ENCODE data around the gene KAZN. TPM values are rescaled to one million over a fixed set of nuclear protein-coding genes. Genes with fewer than 3 reads are reported as not detected.

KAZN gene
- total RNA-seq, 6 experiments from 2014 or later = 13.1 to 22.3 (median 20.7) TPM

DNA sequence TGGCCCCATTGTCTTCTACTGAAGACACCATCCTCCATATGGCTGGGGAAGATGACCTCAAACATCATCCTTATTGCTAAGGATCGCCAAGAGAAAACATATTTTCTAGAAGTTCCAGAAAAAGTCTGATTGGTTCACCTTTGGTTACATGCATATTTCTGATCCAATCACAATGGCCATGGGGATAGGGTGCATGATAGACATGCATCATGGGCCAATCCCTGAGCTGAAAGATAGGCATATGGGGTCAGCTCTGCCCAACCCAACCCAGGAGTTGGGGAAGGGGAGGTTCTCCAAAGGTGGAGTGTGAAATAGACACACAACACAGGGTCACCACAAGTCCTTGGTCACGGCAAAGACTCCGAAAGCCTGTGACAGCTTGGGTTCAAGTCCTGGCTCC is 278.7 kb downstream of the KAZN start:
- H3K4me3 Mint-ChIP-seq = no peak overlapping the region
- no peak overlapping the region for H3K27ac Mint-ChIP-seq
- H3K36me3 Mint-ChIP-seq (ENCODE audit: low read depth) = no peaks in the 10 kb centered on the region
- no peaks in the 10 kb centered on the region for H3K9me3 Mint-ChIP-seq
- DNase-seq = no peak
- H3K4me1 Mint-ChIP-seq (ENCODE audit: low read depth) = no peaks in the 10 kb centered on the region
- TF ChIP-seq, protein P1, sequence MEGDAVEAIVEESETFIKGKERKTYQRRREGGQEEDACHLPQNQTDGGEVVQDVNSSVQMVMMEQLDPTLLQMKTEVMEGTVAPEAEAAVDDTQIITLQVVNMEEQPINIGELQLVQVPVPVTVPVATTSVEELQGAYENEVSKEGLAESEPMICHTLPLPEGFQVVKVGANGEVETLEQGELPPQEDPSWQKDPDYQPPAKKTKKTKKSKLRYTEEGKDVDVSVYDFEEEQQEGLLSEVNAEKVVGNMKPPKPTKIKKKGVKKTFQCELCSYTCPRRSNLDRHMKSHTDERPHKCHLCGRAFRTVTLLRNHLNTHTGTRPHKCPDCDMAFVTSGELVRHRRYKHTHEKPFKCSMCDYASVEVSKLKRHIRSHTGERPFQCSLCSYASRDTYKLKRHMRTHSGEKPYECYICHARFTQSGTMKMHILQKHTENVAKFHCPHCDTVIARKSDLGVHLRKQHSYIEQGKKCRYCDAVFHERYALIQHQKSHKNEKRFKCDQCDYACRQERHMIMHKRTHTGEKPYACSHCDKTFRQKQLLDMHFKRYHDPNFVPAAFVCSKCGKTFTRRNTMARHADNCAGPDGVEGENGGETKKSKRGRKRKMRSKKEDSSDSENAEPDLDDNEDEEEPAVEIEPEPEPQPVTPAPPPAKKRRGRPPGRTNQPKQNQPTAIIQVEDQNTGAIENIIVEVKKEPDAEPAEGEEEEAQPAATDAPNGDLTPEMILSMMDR (IDR thresholded peaks at IDR 0.05) = no peak
- H3K27me3 Mint-ChIP-seq (ENCODE audit: insufficient read depth) = peaks cover 3% of the 10 kb centered on the region

DNA sequence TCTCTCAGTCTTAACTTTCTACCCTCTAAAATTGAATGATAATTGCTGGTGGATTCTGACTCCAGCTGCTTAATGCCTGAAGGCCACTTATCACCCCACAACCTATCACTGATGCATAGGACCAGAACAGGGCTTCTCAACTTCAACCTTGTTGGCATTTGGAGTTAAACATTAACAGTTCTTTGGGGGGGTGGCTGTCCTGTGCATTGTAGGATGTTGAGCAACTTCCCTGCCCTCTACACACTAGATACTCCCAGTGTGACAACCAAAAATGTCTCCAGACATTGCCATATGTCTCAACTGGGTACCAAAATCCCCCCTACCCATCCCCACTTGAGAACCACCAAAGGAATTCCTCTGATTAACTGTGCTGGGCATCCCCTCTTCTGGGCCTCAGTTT is 279.6 kb downstream of the KAZN start:
- TF ChIP-seq, protein P1 (IDR thresholded peaks at IDR 0.05) = no peak
- H3K27ac Mint-ChIP-seq = no peak overlapping the region
- peaks cover 3% of the 10 kb centered on the region for H3K27me3 Mint-ChIP-seq (ENCODE audit: insufficient read depth)
- H3K9me3 Mint-ChIP-seq = no peaks in the 10 kb centered on the region
- H3K36me3 Mint-ChIP-seq (ENCODE audit: low read depth) = no peaks in the 10 kb centered on the region
- H3K4me1 Mint-ChIP-seq (ENCODE audit: low read depth) = no peaks in the 10 kb centered on the region
- no peak for DNase-seq
- H3K4me3 Mint-ChIP-seq = no peak overlapping the region

DNA sequence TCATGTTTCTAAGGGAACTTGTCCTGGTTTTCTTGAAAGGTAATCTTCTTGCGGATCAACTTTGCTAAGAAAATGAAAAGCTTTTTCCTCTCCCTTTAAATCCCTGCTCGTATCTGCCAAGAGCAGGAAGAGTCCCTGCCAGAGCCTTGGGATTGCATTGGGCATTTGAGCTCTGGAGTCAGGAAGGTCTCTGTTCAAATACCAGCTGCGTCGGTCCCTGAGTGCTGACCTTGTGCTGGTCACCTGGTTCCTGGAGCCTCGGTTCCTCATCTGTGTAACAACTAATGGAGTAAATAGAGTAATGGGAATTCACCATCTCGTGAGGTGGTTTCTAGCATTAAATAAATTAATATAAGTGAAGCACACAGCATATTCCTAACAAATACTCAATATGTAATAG is 280.5 kb downstream of the KAZN start:
- Mint-ChIP-seq H3K4me3 (no peak overlapping the region), H3K27me3 (ENCODE audit: insufficient read depth) (peaks cover 7% of the 10 kb centered on the region), H3K4me1 (ENCODE audit: low read depth) (no peaks in the 10 kb centered on the region), H3K9me3 (no peaks in the 10 kb centered on the region), H3K36me3 (ENCODE audit: low read depth) (no peaks in the 10 kb centered on the region), H3K27ac (no peak overlapping the region)
- TF ChIP-seq, protein P1 (IDR thresholded peaks at IDR 0.05) = no peak
- DNase-seq = no peak

DNA sequence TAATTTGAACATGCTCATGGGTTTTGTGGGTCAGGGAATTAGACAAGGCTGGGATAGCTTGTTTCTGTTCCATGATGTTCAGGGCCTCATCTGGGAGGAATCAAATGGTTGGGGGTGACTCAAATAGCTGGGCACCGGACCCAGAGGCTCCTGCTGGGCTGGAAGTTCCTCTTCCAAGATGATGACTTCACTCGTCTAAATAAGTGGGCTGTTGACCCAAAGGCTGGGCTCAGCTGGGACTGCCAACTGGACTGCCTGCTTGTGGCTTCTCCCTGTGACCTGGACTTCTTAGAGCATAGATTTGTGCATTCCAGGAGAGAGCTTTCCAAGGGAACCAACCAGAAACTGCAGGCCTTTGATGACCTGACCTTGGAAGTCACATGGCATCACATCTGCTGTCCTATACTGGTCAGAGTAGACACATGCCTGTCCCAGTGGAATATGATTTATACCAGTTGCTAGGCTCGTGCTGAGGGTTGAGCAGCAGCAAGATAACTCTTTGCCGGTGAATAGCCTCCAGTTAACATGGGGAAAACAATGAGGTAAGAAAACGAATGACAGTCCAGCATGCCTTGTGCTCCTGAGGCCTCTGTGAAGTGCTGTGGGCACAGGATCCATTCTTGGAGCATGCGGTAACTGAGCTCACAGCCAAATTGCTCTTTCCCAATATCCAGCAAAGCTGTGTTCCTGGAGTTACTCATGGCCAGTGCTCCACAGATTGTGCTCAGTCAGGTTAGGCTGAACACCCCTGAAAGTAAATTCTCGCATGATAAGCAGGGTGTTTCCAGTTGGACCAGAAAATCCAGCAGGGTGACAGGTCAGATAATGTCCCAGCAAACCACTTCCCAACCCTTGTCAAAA is 282.2 kb downstream of the KAZN start:
- Mint-ChIP-seq H3K27ac (no peak overlapping the region), H3K4me3 (no peak overlapping the region), H3K9me3 (no peaks in the 10 kb centered on the region), H3K27me3 (ENCODE audit: insufficient read depth) (peaks cover 8% of the 10 kb centered on the region), H3K4me1 (ENCODE audit: low read depth) (no peaks in the 10 kb centered on the region), H3K36me3 (ENCODE audit: low read depth) (no peaks in the 10 kb centered on the region)
- DNase-seq = no peak
- TF ChIP-seq, protein P1 (IDR thresholded peaks at IDR 0.05) = no peak

DNA sequence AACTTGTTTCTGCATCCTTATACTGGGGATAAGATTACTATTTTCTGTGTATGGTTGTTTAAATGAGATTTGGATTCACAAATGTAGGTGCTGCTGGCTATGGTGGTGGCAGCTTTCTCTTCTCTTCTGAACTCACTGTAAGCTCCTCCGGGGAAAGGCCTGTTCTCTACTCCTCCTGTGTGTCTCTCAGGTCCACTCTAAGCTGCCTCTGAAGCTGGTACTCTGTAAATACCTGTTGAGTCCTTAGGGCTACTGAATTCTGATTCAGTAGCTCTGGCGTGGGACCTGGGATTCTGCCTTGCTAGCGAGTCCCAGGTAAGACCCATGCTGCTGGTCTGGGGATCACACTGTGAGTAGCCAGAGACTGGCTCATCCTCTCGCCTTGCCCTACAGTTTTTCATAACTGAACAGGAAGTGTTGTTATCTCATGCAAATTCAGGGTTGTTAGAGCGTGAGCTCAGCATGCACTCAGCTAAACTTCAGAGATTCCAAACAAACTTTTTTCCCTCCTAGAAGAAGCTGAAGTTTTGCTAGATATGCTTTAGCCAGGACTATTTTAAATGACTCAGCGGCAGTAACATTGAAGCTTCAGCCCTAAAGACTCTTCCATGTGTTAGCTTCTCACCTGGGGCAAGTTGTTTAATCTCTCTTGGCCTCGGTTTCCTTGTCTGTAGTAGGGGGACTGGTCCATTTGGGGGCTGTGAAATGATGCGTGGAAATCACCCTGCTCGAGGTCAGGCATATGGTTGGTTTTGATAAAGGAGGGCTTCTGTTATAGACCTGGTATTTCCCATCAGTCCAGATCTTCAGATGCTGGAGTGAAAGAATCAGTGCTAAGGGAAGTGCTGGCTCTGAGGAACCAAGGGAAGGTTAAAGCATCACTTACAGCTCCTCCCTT is 283.5 kb downstream of the KAZN start:
- no peak overlapping the region for H3K4me3 Mint-ChIP-seq
- TF ChIP-seq, protein P1 (IDR thresholded peaks at IDR 0.05) = no peak
- peaks cover 10% of the 10 kb centered on the region for H3K27me3 Mint-ChIP-seq (ENCODE audit: insufficient read depth)
- H3K9me3 Mint-ChIP-seq = no peaks in the 10 kb centered on the region
- no peak overlapping the region for H3K27ac Mint-ChIP-seq
- H3K36me3 Mint-ChIP-seq (ENCODE audit: low read depth) = no peaks in the 10 kb centered on the region
- no peak for DNase-seq
- H3K4me1 Mint-ChIP-seq (ENCODE audit: low read depth) = no peaks in the 10 kb centered on the region

Data from HFFc6 (cell line).